ENCODE measurements around the gene SLC11A2. TPM values are rescaled to one million over a fixed set of nuclear protein-coding genes. Genes with fewer than 3 reads are reported as not detected.
"Not testable (repeated sequence)": the region's sequence is repeated elsewhere in the genome, so short reads cannot be mapped to it uniquely, and the experiment has no call there.

SLC11A2 gene
- total RNA-seq, 1 donor from 2014 or later: 41.1 TPM

DNA sequence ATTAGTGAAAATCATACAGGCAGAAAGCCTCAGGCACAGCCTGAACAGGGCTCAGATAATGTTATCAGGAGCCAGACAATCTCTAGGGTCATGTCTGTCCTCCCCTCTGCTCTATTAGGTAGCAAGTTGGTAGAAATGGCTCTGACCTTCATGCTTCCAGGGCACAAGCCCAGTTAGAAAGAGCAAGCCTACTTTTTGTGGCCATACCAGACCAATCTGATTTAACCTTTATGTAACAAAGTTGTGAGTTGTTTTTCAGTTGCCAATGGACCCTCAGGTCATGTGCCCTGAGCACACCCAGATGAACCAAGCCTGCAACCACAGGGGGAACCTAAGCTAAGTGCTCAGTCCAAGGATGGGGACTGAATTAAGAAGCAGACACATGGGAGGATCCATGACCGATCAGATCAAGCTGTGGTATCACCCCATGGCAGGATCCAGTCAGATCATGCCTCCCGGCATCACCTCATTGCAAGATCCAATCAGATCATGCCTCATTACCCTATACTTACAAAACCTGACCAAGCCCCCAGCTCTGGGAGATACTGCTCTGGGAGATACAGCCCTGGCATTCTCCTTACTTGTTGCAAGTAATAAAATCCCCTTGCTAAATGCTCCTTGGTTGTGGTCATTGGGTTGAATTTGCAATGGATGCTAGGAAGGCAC, 92.6 kb downstream of the SLC11A2 start:
- TF ChIP-seq, protein P1, sequence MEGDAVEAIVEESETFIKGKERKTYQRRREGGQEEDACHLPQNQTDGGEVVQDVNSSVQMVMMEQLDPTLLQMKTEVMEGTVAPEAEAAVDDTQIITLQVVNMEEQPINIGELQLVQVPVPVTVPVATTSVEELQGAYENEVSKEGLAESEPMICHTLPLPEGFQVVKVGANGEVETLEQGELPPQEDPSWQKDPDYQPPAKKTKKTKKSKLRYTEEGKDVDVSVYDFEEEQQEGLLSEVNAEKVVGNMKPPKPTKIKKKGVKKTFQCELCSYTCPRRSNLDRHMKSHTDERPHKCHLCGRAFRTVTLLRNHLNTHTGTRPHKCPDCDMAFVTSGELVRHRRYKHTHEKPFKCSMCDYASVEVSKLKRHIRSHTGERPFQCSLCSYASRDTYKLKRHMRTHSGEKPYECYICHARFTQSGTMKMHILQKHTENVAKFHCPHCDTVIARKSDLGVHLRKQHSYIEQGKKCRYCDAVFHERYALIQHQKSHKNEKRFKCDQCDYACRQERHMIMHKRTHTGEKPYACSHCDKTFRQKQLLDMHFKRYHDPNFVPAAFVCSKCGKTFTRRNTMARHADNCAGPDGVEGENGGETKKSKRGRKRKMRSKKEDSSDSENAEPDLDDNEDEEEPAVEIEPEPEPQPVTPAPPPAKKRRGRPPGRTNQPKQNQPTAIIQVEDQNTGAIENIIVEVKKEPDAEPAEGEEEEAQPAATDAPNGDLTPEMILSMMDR (IDR thresholded peaks at IDR 0.05; ENCODE audit: partially characterized antibody, unreplicated experiment): no peak
- no peak overlapping the region for H3K27ac Mint-ChIP-seq (ENCODE audit: unreplicated experiment)
- H3K36me3 Mint-ChIP-seq (ENCODE audit: unreplicated experiment): no peaks in the 10 kb centered on the region
- DNase-seq: no peak
- no peaks in the 10 kb centered on the region for H3K9me3 Mint-ChIP-seq (ENCODE audit: unreplicated experiment)
- no peaks in the 10 kb centered on the region for H3K27me3 Mint-ChIP-seq (ENCODE audit: unreplicated experiment)
- no peak overlapping the region for H3K4me3 Mint-ChIP-seq (ENCODE audit: unreplicated experiment)
- H3K4me1 Mint-ChIP-seq (ENCODE audit: low read depth, unreplicated experiment): no peaks in the 10 kb centered on the region

DNA sequence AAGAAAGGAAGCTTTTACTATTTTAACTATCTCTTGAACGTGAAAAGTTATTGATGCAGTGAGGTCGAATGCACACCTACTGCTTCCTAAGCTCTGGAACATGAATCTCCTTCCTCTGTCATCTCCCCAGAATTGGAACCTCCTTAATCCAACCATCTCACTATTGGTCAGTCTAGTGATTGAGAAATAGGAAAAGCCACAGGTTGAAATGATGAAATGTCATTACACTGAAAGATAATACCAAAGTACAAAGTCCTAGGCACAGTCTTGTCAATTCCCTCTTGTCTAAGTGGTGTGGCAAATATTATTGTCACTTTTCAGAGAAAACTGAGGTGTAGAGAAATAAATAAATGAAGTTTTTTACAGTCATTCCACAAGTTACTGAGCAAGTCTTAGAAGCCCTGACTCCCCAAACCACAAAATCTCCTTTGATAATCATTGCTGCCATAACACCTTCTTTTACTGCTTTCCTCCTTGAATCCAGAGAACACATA, 93.3 kb downstream of the SLC11A2 start:
- no peak for DNase-seq
- no peaks in the 10 kb centered on the region for H3K4me1 Mint-ChIP-seq (ENCODE audit: low read depth, unreplicated experiment)
- no peaks in the 10 kb centered on the region for H3K27me3 Mint-ChIP-seq (ENCODE audit: unreplicated experiment)
- H3K4me3 Mint-ChIP-seq (ENCODE audit: unreplicated experiment): no peak overlapping the region
- no peak overlapping the region for H3K27ac Mint-ChIP-seq (ENCODE audit: unreplicated experiment)
- no peaks in the 10 kb centered on the region for H3K36me3 Mint-ChIP-seq (ENCODE audit: unreplicated experiment)
- TF ChIP-seq, protein P1 (IDR thresholded peaks at IDR 0.05; ENCODE audit: partially characterized antibody, unreplicated experiment): no peak
- no peaks in the 10 kb centered on the region for H3K9me3 Mint-ChIP-seq (ENCODE audit: unreplicated experiment)

DNA sequence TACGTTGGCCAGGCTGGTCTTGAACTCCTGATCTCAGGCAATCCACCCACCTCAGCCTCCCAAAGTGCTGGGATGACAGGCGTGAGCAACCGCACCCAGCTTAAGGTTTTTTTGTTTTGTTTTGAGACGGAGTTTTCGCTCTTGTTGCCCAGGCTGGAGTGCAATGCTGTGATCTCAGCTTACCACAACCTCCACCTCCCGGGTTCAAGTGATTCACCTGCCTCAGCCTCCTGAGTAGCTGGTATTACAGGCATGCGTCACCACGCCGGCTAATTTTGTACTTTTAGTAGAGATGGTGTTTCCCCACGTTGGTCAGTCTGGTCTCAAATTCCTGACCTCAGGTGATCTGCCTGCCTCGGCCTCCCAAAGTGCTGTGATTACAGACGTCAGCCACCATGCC, 95.7 kb downstream of the SLC11A2 start:
- H3K4me1 Mint-ChIP-seq (ENCODE audit: low read depth, unreplicated experiment); H3K36me3 Mint-ChIP-seq (ENCODE audit: unreplicated experiment); DNase-seq; H3K27ac Mint-ChIP-seq (ENCODE audit: unreplicated experiment); H3K9me3 Mint-ChIP-seq (ENCODE audit: unreplicated experiment); H3K27me3 Mint-ChIP-seq (ENCODE audit: unreplicated experiment); H3K4me3 Mint-ChIP-seq (ENCODE audit: unreplicated experiment): not testable (repeated sequence)

DNA sequence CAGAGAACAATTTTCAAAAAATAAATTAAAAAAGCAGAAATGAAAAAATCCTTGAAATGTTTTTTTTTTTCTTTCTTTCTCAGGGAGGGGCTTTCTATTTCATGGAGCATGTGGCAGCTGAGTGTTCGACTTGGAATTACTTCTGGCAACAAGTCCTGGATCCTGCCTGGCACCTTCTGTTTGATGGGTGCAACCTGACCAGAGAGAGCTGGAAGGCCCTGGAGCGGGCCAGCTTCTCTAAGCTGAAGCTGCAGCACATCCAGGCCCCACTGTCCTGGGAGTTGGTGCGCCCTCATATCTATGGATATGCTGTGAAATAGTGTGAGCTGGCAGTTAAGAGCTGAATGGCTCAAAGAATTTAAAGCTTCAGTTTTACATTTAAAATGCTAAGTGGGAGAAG, 96.4 kb downstream of the SLC11A2 start:
- Mint-ChIP-seq H3K4me1 (ENCODE audit: low read depth, unreplicated experiment) (peaks cover 7% of the 10 kb centered on the region), H3K27me3 (ENCODE audit: unreplicated experiment) (peaks cover 2% of the 10 kb centered on the region), H3K4me3 (ENCODE audit: unreplicated experiment) (no peak overlapping the region), H3K9me3 (ENCODE audit: unreplicated experiment) (no peaks in the 10 kb centered on the region), H3K27ac (ENCODE audit: unreplicated experiment) (no peak overlapping the region), H3K36me3 (ENCODE audit: unreplicated experiment) (no peaks in the 10 kb centered on the region)
- DNase-seq: no peak
- TF ChIP-seq, protein P1 (IDR thresholded peaks at IDR 0.05; ENCODE audit: partially characterized antibody, unreplicated experiment): no peak

Other genes with a start within 250 kb of the SLC11A2 start
- not detected for gene TMPRSS12, start 183.5 kb downstream of the SLC11A2 start, total RNA-seq (ENCODE audit: unreplicated experiment)
- not detected for gene HIGD1C, start 73.8 kb downstream of the SLC11A2 start, total RNA-seq (ENCODE audit: unreplicated experiment)
- 37.1 TPM for gene LETMD1, start 21.9 kb upstream of the SLC11A2 start, total RNA-seq (ENCODE audit: unreplicated experiment)
- gene CSRNP2, start 57.2 kb upstream of the SLC11A2 start, total RNA-seq (ENCODE audit: unreplicated experiment): 90.6 TPM
- gene TFCP2, start 146.8 kb upstream of the SLC11A2 start, total RNA-seq (ENCODE audit: unreplicated experiment): 21.7 TPM
- gene POU6F1, start 191.7 kb upstream of the SLC11A2 start, total RNA-seq (ENCODE audit: unreplicated experiment): 6.0 TPM
- gene DAZAP2, start 212.4 kb upstream of the SLC11A2 start, total RNA-seq (ENCODE audit: unreplicated experiment): 31.9 TPM
- gene SMAGP, start 244.0 kb upstream of the SLC11A2 start, total RNA-seq (ENCODE audit: unreplicated experiment): not detected

Data from glutamatergic neuron (in vitro differentiated cells).